OCI-LY3 (cell line): Measurements from ENCODE around the gene SPATA31E1.

ENCODE experiments used
- H2AFZ ChIP-seq: fragments of 200-600, 300-600 bp; shearing (Covaris generic); 2 replicates; pipeline ENCODE4 v1.6.0; 2014; ENCODE audit warnings: antibody characterized with exemption, low read depth, low read length
- H3K27ac ChIP-seq: fragments of 200-600, 300-600 bp; sonication (generic); 2 replicates; pipeline ENCODE4 v1.5.1; 2014; ENCODE audit warnings: mild to moderate bottlenecking, low read length, moderate library complexity, mixed read lengths
- H3K27me3 ChIP-seq: fragments of 200-600, 300-600 bp; sonication (generic); 2 replicates; pipeline ENCODE4 v1.6.1; 2014; ENCODE audit warnings: low read depth, low read length, mixed read lengths
- H3K36me3 ChIP-seq: fragments of 200-600, 300-600 bp; sonication (generic); replicated peaks from 2 replicates; pipeline ENCODE3; 2014; ENCODE audit warnings: low read depth, low read length, mixed read lengths
- H3K4me1 ChIP-seq: fragments of 300-600, 200-600 bp; sonication (generic); 2 replicates; pipeline ENCODE4 v1.6.1; 2014; ENCODE audit warnings: low read length, mixed read lengths
- H3K4me2 ChIP-seq: fragments of 200-600, 300-600 bp; sonication (generic); 2 replicates; pipeline ENCODE4 v1.6.1; 2014; ENCODE audit warnings: low read length, mixed read lengths
- H3K4me3 ChIP-seq: fragments of 300-600, 200-600 bp; sonication (generic); 2 replicates; pipeline ENCODE4 v1.5.1; 2014; ENCODE audit warnings: antibody characterized with exemption, mild to moderate bottlenecking, low read length, moderate library complexity
- H3K79me2 ChIP-seq: fragments of 300-600, 200-600 bp; shearing (Covaris generic); 2 replicates; pipeline ENCODE4 v1.6.1; 2014; ENCODE audit warnings: mild to moderate bottlenecking, low read length, mixed read lengths
- H3K9ac ChIP-seq: fragments of 300-600, 200-600 bp; shearing (Covaris generic); 2 replicates; pipeline ENCODE4 v1.6.0; 2014; ENCODE audit warnings: mild to moderate bottlenecking, low read length, moderate library complexity
- H3K9me3 ChIP-seq: fragments of 200-600, 300-600 bp; shearing (Covaris generic); 2 replicates; pipeline ENCODE4 v1.6.1; 2014; ENCODE audit warnings: low read length, mixed read lengths; ENCODE audit not compliant: insufficient read depth
- H4K20me1 ChIP-seq: fragments of 200-600, 300-600 bp; sonication (generic); 2 replicates; pipeline ENCODE4 v1.6.1; 2016; ENCODE audit warnings: low read length, mixed read lengths; ENCODE audit not compliant: insufficient read depth
- EZH2phosphoT487 ChIP-seq: fragments of 200-600 bp; shearing (Covaris generic); IDR thresholded peaks from 2 replicates; pipeline ENCODE4 v1.6.1; 2018; ENCODE audit warnings: antibody characterized with exemption, mixed run types, low read depth
- TF ChIP-seq, protein P1 (sequence below): fragments of 200-600, 300-600 bp; sonication (generic); IDR thresholded peaks from 2 replicates; pipeline ENCODE4 v1.5.1; 2014; ENCODE audit warnings: antibody characterized with exemption, low read length, low read depth

The SPATA31E1 gene

DNA sequence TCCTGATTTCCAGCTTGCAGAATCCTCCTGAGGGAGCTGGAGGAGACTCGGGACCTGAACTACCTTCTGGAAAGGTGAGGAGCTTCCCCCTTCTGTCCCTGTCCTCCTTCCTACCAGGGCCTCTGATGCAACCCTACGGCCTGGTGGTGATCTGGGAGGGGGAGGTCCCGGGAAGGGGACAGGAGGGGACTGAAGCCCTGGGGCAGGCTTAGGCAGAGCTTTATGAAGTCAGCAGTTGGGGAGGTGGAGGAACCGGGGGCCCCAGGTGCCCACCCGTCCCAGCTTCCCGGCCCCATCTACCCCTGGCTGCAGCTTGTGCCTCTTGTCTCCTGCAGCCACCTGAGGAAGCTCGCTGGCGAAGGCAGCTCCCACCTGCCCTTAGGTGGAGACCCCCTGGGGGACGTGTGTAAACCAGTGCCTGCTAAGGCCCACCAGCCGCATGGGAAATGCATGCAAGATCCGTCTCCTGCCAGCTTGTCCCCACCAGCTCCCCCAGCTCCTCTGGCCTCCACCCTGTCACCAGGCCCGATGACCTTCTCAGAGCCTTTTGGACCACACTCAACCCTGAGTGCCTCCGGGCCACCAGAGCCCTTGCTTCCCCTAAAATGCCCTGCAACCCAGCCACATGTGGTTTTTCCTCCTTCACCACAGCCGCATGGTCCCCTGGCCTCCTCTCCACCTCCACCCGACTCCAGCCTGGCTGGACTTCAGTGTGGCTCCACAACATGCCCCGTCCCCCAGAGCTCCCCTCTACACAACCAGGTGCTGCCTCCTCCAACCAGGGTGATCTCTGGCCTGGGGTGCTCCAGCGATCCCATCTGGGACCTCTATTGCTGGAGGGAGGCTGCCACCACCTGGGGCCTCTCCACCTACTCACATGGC, 2.1 kb downstream of the SPATA31E1 start:
- H2AFZ ChIP-seq = no peak overlapping the region
- H3K79me2 ChIP-seq = no peaks in the 10 kb centered on the region
- TF ChIP-seq EZH2phosphoT487 = no peak
- TF ChIP-seq, protein P1, sequence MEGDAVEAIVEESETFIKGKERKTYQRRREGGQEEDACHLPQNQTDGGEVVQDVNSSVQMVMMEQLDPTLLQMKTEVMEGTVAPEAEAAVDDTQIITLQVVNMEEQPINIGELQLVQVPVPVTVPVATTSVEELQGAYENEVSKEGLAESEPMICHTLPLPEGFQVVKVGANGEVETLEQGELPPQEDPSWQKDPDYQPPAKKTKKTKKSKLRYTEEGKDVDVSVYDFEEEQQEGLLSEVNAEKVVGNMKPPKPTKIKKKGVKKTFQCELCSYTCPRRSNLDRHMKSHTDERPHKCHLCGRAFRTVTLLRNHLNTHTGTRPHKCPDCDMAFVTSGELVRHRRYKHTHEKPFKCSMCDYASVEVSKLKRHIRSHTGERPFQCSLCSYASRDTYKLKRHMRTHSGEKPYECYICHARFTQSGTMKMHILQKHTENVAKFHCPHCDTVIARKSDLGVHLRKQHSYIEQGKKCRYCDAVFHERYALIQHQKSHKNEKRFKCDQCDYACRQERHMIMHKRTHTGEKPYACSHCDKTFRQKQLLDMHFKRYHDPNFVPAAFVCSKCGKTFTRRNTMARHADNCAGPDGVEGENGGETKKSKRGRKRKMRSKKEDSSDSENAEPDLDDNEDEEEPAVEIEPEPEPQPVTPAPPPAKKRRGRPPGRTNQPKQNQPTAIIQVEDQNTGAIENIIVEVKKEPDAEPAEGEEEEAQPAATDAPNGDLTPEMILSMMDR = no peak
- no peak overlapping the region for H3K4me2 ChIP-seq
- no peaks in the 10 kb centered on the region for H3K27me3 ChIP-seq
- no peaks in the 10 kb centered on the region for H3K9me3 ChIP-seq
- H3K27ac ChIP-seq = no peak overlapping the region
- no peaks in the 10 kb centered on the region for H4K20me1 ChIP-seq
- no peak overlapping the region for H3K9ac ChIP-seq
- H3K36me3 ChIP-seq = no peaks in the 10 kb centered on the region
- H3K4me1 ChIP-seq = no peaks in the 10 kb centered on the region
- no peak overlapping the region for H3K4me3 ChIP-seq

DNA sequence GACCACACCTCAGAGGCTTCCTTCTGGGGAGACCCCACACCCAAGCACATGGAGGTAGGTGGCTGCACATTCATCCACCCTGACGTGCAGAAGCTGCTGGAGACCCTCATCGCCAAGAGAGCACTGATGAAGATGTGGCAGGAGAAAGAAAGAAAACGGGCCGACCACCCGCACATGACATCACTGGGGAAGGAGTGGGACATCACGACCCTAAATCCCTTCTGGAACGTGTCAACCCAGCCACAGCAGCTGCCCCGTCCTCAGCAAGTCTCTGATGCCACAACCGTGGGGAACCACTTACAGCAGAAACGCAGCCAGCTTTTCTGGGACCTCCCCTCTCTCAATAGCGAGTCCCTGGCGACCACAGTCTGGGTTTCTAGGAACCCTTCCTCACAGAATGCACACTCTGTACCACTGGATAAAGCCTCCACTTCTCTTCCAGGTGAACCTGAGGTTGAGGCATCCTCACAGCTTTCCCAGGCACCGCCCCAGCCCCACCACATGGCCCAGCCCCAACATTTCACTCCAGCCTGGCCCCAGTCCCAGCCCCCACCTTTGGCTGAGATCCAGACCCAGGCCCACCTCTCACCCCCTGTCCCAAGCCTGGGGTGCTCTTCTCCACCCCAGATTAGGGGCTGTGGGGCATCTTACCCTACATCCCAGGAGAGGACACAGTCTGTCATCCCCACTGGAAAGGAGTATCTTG, 3.0 kb downstream of the SPATA31E1 start:
- H3K27me3 ChIP-seq = no peaks in the 10 kb centered on the region

DNA sequence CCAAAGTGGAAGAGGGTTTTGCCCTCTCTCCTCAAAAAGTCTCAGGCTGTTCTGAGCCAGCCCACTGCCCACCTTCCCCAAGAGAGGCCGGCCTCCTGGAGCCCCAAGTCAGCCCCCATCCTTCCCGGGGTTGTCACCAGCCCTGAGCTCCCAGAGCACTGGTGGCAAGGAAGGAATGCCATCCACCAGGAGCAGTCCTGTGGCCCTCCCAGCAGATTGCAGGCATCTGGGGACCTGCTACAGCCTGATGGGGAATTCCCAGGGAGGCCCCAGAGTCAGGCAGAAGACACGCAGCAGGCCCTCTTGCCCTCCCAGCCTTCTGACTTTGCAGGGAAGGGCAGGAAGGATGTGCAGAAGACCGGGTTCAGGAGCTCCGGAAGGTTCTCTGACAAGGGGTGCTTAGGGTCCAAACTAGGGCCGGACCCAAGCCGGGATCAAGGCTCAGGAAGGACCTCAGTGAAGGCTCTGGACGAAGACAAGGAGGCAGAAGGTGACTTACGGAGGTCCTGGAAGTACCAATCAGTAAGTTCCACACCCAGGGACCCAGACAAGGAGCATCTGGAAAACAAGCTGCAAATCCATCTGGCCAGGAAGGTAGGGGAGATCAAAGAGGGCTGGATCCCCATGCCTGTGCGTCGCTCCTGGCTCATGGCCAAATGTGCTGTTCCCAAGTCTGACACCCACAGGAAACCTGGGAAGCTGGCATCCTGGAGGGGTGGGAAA, 3.7 kb downstream of the SPATA31E1 start:
- Histone ChIP-seq H3K9me3 (no peaks in the 10 kb centered on the region), H4K20me1 (no peaks in the 10 kb centered on the region), H3K4me3 (no peak overlapping the region), H3K9ac (no peak overlapping the region), H3K4me1 (no peaks in the 10 kb centered on the region), H3K79me2 (no peaks in the 10 kb centered on the region), H3K27me3 (no peaks in the 10 kb centered on the region), H3K27ac (no peak overlapping the region), H3K4me2 (no peak overlapping the region), H3K36me3 (no peaks in the 10 kb centered on the region), H2AFZ (no peak overlapping the region)
- TF ChIP-seq EZH2phosphoT487 = no peak
- TF ChIP-seq, protein P1 = no peak

More for the DNA sequence above, 3.0 kb downstream of the SPATA31E1 start:
- Histone ChIP-seq H3K4me2 (no peak overlapping the region), H3K36me3 (no peaks in the 10 kb centered on the region), H4K20me1 (no peaks in the 10 kb centered on the region), H3K9me3 (no peaks in the 10 kb centered on the region), H3K4me3 (no peak overlapping the region), H3K79me2 (no peaks in the 10 kb centered on the region), H3K4me1 (no peaks in the 10 kb centered on the region), H3K9ac (no peak overlapping the region), H3K27ac (no peak overlapping the region), H2AFZ (no peak overlapping the region)
- no peak for TF ChIP-seq EZH2phosphoT487
- TF ChIP-seq, protein P1 = no peak
